Islet of Langerhans (tissue), 1 donor: Measurements from ENCODE around the gene OR4A5.
"Not testable (repeated sequence)": the region's sequence is repeated elsewhere in the genome, so short reads cannot be mapped to it uniquely, and the experiment has no call there.

Experiments used
- FAIRE-seq: peaks from one replicate; lab custom pipeline; 2011; peaks lifted over from hg19 to GRCh38; lab: Jason Lieb, UNC

The OR4A5 gene

GRCh38 chr11:54706532-54706931, at the start of gene OR4A5:
OR4A5 (plus strand) TSS chr11:54706832; CDS start chr11:54706885, 53 bp downstream.
- not testable (repeated sequence) for FAIRE-seq

- FAIRE-seq = not testable (repeated sequence)
Measured at GRCh38 chr11:54720094-54720493, 13.5 kb downstream of the OR4A5 start.
